HEK293 (cell line): Measurements from ENCODE around the gene FILIP1.

ENCODE experiments used
- CTCF ChIA-PET: fragments of 350-600 bp; formaldehyde crosslinking; extraction: SDS; loops from one replicate; lab custom pipeline; 2021; ENCODE audit warnings: antibody characterized with exemption; lab: Yijun Ruan, JAX
- POLR2A ChIA-PET: fragments of 300-600 bp; formaldehyde crosslinking; extraction: SDS; loops from one replicate; lab custom pipeline; 2020; ENCODE audit warnings: antibody characterized with exemption, inconsistent platforms; lab: Yijun Ruan, JAX
- H3K27ac ChIP-seq: fragments of 200-500 bp; sonication (Bioruptor generic); 2 replicates; pipeline ENCODE4 v1.5.1; 2014; ENCODE audit warnings: low read depth, low read length, control low read depth, inconsistent platforms; ENCODE audit errors: extremely low read depth
- H3K36me3 ChIP-seq, 2 experiments: fragments of 200-500 bp in 1 of 2; sonication (Bioruptor generic) in 1 of 2; 1 replicate in 1 of 2; 2 replicates in 1 of 2; pipeline ENCODE4 v1.5.1; 2014 to 2017; ENCODE audit warnings: inconsistent platforms in 2 of 2, low read length in 2 of 2; ENCODE audit not compliant: control insufficient read depth in 2 of 2, insufficient read depth in 1 of 2
- H3K4me1 ChIP-seq: fragments of 200-500 bp; sonication (Bioruptor generic); 2 replicates; pipeline ENCODE4 v1.5.1; 2014; ENCODE audit warnings: mild to moderate bottlenecking, low read length, inconsistent platforms; ENCODE audit not compliant: control insufficient read depth, insufficient read depth
- H3K4me3 ChIP-seq: 2 replicates; pipeline ENCODE4 v1.5.1; 2011; ENCODE audit warnings: low read depth, mild to moderate bottlenecking, control low read depth, low read length, moderate library complexity
- H3K9me3 ChIP-seq: fragments of 200-500 bp; sonication (Bioruptor generic); 2 replicates; pipeline ENCODE4 v1.5.1; 2014; ENCODE audit warnings: low read depth, low read length, inconsistent platforms; ENCODE audit not compliant: control insufficient read depth, insufficient read depth
- BCL11B ChIP-seq: fragments of 450-650 bp; formaldehyde crosslinking; IDR thresholded peaks from 2 replicates; pipeline ENCODE4 v1.5.1; 2016; ENCODE audit warnings: low read depth, missing biosample characterization, missing genetic modification characterization
- MEIS1 ChIP-seq: sonication (generic); formaldehyde crosslinking; IDR thresholded peaks from 2 replicates; pipeline ENCODE4 v1.8.1; 2022; ENCODE audit warnings: missing genetic modification reagents, mild to moderate bottlenecking, borderline replicate concordance
- SCRT1 ChIP-seq: fragments of 450-650 bp; formaldehyde crosslinking; IDR thresholded peaks from 2 replicates; pipeline ENCODE4 v1.5.1; 2016; ENCODE audit warnings: missing biosample characterization, missing genetic modification characterization, borderline replicate concordance
- ZNF169 ChIP-seq: fragments of 450-650 bp; formaldehyde crosslinking; IDR thresholded peaks from 2 replicates; pipeline ENCODE4 v1.5.1; 2016; ENCODE audit warnings: missing biosample characterization, missing genetic modification characterization
- ZNF221 ChIP-seq: fragments of 450-650 bp; formaldehyde crosslinking; IDR thresholded peaks from 2 replicates; pipeline ENCODE4 v1.5.1; 2017; ENCODE audit warnings: missing biosample characterization, missing genetic modification characterization, borderline replicate concordance
- ZNF426 ChIP-seq: fragments of 450-650 bp; formaldehyde crosslinking; IDR thresholded peaks from 2 replicates; pipeline ENCODE4 v1.5.1; 2017; ENCODE audit warnings: missing biosample characterization, missing genetic modification characterization, mild to moderate bottlenecking, inconsistent platforms, moderate library complexity
- ZNF514 ChIP-seq: fragments of 450-650 bp; formaldehyde crosslinking; IDR thresholded peaks from 2 replicates; pipeline ENCODE4 v1.5.1; 2016; ENCODE audit warnings: missing biosample characterization, missing genetic modification characterization
- ZNF521 ChIP-seq: fragments of 450-650 bp; formaldehyde crosslinking; IDR thresholded peaks from 2 replicates; pipeline ENCODE4 v1.5.1; 2017; ENCODE audit warnings: missing biosample characterization, mild to moderate bottlenecking, missing genetic modification characterization
- TF ChIP-seq, protein P1 (sequence below): fragments of 450-650 bp; formaldehyde crosslinking; IDR thresholded peaks from 2 replicates; pipeline ENCODE4 v1.5.1; 2016; ENCODE audit warnings: missing biosample characterization, missing genetic modification characterization, low read depth
- TF ChIP-seq, protein P2 (sequence below): fragments of 450-650 bp; formaldehyde crosslinking; IDR thresholded peaks from 2 replicates; pipeline ENCODE4 v1.5.1; 2016; ENCODE audit warnings: missing biosample characterization, missing genetic modification characterization
- TF ChIP-seq, protein P3 (sequence below): IDR thresholded peaks from 2 replicates; pipeline ENCODE4 v1.6.1; 2011; ENCODE audit warnings: mild to moderate bottlenecking, low read depth, low read length, borderline replicate concordance
- TF ChIP-seq, protein P4 (sequence below): fragments of 450-650 bp; formaldehyde crosslinking; IDR thresholded peaks from 2 replicates; pipeline ENCODE4 v1.5.1; 2017; ENCODE audit warnings: missing biosample characterization, missing genetic modification characterization
- TF ChIP-seq, protein P5 (sequence below): fragments of 450-650 bp; formaldehyde crosslinking; IDR thresholded peaks from 2 replicates; pipeline ENCODE4 v1.5.1; 2017; ENCODE audit warnings: missing biosample characterization, missing genetic modification characterization
- TF ChIP-seq, protein P6 (sequence below): fragments of 450-650 bp; formaldehyde crosslinking; IDR thresholded peaks from 2 replicates; pipeline ENCODE4 v1.5.1; 2016; ENCODE audit warnings: missing biosample characterization, missing genetic modification characterization
- TF ChIP-seq, protein P7 (sequence below): fragments of 450-650 bp; formaldehyde crosslinking; IDR thresholded peaks from 2 replicates; pipeline ENCODE4 v1.5.1; 2017; ENCODE audit warnings: missing biosample characterization, missing genetic modification characterization

The FILIP1 gene

DNA sequence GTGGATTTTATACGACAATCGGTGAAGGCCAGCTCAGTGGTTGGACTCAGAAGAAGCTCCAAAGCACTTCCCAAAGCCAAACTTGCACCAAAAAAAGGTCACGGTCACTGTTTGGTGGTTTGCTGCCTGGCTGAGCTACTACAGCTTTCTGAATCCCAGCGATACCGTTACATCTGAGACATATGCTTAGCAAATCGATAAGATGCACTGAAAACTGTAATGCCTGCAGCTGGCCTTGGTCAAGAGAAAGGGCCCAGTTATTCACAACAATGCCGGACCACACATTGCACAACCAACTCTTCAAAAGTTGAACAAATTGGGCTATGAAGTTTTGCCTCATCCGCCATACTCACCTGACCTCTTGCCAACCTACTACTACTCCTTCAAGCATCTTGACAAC, 70.2 kb downstream of the FILIP1 start (continued):
- no peak for TF ChIP-seq ZNF514
- TF ChIP-seq, all 188 proteins: peak for 0

DNA sequence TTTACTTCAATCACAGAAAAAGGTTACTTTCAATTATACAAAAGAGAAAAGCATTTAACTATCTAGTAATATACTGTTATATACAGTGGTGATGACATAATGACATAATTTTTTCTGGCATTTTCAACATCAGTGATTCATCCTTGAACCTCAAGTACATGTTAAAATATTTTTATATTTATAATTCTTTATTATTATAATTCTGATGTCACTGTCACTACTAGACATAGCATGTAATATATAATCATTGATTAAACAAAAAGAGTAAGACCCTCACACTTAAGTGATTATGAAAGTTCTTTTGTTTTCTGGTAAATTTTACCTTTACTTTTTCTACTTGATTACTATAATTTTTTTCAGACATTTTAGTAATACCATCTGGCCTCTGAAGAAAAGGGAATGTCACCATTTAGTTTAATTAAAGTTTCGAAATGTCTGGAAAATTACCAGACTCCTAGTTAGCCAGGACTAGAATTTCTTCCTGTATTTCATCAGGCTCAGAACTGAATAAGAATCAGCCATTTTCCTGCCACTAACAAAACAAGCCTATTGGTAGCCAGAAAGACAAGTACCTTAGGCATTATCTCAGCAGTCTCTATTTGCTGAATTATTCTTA, 71.5 kb downstream of the FILIP1 start:
- Histone ChIP-seq H3K4me3 (no peak overlapping the region), H3K27ac (no peak overlapping the region), H3K36me3 (no peaks in the 10 kb centered on the region), H3K9me3 (no peaks in the 10 kb centered on the region), H3K4me1 (peaks cover 6% of the 10 kb centered on the region; the same call in 1 of the 2 replicates)
- POLR2A ChIA-PET, result no interaction called here
- TF ChIP-seq, protein P1, sequence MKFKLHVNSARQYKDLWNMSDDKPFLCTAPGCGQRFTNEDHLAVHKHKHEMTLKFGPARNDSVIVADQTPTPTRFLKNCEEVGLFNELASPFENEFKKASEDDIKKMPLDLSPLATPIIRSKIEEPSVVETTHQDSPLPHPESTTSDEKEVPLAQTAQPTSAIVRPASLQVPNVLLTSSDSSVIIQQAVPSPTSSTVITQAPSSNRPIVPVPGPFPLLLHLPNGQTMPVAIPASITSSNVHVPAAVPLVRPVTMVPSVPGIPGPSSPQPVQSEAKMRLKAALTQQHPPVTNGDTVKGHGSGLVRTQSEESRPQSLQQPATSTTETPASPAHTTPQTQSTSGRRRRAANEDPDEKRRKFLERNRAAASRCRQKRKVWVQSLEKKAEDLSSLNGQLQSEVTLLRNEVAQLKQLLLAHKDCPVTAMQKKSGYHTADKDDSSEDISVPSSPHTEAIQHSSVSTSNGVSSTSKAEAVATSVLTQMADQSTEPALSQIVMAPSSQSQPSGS, result peak; percentile 57
- TF ChIP-seq ZNF221 (tag by site-specific recombination) (no peak), ZNF169 (no peak)
- CTCF ChIA-PET, result interaction anchor here (1.4 kb wide), 1 partner anchor 102 kb away, joined by 3 read pairs; no protein-coding TSS in a partner anchor

DNA sequence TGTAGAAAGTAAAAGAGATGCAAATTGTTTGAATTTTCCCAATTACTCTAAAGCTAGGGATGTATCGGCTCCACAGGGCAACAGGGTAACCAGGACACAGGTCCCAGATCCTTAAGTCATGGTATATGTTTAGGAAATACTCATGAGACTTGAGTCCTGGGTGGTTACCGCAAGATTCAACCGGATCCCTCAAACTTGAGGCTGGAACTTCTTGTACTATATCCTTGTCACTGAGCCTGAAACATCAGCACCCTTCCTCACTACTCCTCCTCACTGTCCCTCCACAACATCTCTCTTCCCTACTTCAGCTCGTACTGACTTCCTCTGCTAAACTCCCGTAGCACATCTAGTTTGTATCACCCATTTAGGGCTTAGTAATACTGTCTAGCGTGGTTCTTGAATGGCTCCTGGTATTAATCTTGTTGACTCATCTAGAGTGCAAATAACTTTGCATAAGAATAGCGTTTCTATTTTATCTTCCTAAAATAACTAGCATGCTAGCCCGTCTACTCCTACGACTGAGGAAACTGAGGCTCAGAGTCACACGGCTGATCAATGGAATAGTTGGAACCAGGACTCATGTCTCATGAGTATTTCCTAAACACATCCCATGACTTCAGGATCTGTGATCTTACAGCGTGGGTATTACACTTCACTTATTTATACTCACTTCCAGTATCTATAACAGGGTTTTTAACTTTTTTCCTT, 72.1 kb downstream of the FILIP1 start:
- TF ChIP-seq ZNF426 (tag by site-specific recombination) (no peak), SCRT1 (tag by site-specific recombination) (no peak)
- TF ChIP-seq, protein P2, sequence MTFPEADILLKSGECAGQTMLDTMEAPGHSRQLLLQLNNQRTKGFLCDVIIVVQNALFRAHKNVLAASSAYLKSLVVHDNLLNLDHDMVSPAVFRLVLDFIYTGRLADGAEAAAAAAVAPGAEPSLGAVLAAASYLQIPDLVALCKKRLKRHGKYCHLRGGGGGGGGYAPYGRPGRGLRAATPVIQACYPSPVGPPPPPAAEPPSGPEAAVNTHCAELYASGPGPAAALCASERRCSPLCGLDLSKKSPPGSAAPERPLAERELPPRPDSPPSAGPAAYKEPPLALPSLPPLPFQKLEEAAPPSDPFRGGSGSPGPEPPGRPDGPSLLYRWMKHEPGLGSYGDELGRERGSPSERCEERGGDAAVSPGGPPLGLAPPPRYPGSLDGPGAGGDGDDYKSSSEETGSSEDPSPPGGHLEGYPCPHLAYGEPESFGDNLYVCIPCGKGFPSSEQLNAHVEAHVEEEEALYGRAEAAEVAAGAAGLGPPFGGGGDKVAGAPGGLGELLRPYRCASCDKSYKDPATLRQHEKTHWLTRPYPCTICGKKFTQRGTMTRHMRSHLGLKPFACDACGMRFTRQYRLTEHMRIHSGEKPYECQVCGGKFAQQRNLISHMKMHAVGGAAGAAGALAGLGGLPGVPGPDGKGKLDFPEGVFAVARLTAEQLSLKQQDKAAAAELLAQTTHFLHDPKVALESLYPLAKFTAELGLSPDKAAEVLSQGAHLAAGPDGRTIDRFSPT (tag by site-specific recombination), result no peak
- TF ChIP-seq, protein P3, sequence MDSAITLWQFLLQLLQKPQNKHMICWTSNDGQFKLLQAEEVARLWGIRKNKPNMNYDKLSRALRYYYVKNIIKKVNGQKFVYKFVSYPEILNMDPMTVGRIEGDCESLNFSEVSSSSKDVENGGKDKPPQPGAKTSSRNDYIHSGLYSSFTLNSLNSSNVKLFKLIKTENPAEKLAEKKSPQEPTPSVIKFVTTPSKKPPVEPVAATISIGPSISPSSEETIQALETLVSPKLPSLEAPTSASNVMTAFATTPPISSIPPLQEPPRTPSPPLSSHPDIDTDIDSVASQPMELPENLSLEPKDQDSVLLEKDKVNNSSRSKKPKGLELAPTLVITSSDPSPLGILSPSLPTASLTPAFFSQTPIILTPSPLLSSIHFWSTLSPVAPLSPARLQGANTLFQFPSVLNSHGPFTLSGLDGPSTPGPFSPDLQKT, result no peak
- TF ChIP-seq, protein P4, sequence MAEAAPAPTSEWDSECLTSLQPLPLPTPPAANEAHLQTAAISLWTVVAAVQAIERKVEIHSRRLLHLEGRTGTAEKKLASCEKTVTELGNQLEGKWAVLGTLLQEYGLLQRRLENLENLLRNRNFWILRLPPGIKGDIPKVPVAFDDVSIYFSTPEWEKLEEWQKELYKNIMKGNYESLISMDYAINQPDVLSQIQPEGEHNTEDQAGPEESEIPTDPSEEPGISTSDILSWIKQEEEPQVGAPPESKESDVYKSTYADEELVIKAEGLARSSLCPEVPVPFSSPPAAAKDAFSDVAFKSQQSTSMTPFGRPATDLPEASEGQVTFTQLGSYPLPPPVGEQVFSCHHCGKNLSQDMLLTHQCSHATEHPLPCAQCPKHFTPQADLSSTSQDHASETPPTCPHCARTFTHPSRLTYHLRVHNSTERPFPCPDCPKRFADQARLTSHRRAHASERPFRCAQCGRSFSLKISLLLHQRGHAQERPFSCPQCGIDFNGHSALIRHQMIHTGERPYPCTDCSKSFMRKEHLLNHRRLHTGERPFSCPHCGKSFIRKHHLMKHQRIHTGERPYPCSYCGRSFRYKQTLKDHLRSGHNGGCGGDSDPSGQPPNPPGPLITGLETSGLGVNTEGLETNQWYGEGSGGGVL (tag by site-specific recombination), result no peak
- Histone ChIP-seq H3K4me1 (peaks cover 6% of the 10 kb centered on the region; the same call in 1 of the 2 replicates), H3K4me3 (no peak overlapping the region), H3K9me3 (no peaks in the 10 kb centered on the region), H3K36me3 (no peaks in the 10 kb centered on the region), H3K27ac (no peak overlapping the region)
- CTCF ChIA-PET, result no interaction called here
- POLR2A ChIA-PET, result no interaction called here

DNA sequence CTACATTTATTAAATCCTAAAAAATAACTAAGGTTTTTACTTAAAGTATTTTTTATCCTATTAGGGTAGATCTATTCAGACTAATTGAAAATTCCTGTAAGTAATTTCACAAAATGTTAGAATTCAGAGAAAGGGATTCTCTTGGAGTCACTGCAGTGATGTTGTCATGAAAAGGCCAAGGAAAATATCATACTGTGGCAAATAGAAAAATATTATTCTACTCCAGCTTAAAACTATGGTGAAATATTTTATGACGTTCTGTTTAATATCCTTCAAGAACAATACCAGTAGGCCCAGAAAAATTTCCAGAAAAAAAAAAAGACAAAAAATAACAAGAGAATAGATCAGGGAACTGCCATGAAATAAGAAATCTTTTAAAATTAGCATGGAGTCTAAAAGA, 73.6 kb downstream of the FILIP1 start:
- H3K4me1 ChIP-seq, result peaks cover 10% of the 10 kb centered on the region; the same call in 1 of the 2 replicates
- TF ChIP-seq, protein P5, sequence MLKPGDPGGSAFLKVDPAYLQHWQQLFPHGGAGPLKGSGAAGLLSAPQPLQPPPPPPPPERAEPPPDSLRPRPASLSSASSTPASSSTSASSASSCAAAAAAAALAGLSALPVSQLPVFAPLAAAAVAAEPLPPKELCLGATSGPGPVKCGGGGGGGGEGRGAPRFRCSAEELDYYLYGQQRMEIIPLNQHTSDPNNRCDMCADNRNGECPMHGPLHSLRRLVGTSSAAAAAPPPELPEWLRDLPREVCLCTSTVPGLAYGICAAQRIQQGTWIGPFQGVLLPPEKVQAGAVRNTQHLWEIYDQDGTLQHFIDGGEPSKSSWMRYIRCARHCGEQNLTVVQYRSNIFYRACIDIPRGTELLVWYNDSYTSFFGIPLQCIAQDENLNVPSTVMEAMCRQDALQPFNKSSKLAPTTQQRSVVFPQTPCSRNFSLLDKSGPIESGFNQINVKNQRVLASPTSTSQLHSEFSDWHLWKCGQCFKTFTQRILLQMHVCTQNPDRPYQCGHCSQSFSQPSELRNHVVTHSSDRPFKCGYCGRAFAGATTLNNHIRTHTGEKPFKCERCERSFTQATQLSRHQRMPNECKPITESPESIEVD (tag by site-specific recombination), result no peak
- TF ChIP-seq, protein P6, sequence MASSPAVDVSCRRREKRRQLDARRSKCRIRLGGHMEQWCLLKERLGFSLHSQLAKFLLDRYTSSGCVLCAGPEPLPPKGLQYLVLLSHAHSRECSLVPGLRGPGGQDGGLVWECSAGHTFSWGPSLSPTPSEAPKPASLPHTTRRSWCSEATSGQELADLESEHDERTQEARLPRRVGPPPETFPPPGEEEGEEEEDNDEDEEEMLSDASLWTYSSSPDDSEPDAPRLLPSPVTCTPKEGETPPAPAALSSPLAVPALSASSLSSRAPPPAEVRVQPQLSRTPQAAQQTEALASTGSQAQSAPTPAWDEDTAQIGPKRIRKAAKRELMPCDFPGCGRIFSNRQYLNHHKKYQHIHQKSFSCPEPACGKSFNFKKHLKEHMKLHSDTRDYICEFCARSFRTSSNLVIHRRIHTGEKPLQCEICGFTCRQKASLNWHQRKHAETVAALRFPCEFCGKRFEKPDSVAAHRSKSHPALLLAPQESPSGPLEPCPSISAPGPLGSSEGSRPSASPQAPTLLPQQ (tag by site-specific recombination), result no peak
- no peak for TF ChIP-seq MEIS1 (CRISPR knock-in tag)
- no peak for TF ChIP-seq BCL11B (tag by site-specific recombination)
- TF ChIP-seq ZNF521 (tag by site-specific recombination), result no peak
- TF ChIP-seq, protein P7, sequence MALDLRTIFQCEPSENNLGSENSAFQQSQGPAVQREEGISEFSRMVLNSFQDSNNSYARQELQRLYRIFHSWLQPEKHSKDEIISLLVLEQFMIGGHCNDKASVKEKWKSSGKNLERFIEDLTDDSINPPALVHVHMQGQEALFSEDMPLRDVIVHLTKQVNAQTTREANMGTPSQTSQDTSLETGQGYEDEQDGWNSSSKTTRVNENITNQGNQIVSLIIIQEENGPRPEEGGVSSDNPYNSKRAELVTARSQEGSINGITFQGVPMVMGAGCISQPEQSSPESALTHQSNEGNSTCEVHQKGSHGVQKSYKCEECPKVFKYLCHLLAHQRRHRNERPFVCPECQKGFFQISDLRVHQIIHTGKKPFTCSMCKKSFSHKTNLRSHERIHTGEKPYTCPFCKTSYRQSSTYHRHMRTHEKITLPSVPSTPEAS (tag by site-specific recombination), result no peak

More for the DNA sequence above, 73.6 kb downstream of the FILIP1 start:
- H3K36me3 ChIP-seq, result no peaks in the 10 kb centered on the region
- CTCF ChIA-PET, result interaction anchor here (0.6 kb wide), 1 partner anchor 394 kb away, joined by 3 read pairs; no protein-coding TSS in a partner anchor
- H3K4me3 ChIP-seq, result no peak overlapping the region
- no peak overlapping the region for H3K27ac ChIP-seq
- POLR2A ChIA-PET, result no interaction called here
- H3K9me3 ChIP-seq, result no peaks in the 10 kb centered on the region
